GM19438 (cell line): Measurements from ENCODE around the gene MYEOV.

Experiments used
- ATAC-seq: cut with Tn5 transposase; IDR thresholded peaks from one replicate; pipeline ENCODE4 v1.9.1; 2021; ENCODE audit warnings: low read depth; ENCODE audit not compliant: unreplicated experiment

MYEOV gene

DNA sequence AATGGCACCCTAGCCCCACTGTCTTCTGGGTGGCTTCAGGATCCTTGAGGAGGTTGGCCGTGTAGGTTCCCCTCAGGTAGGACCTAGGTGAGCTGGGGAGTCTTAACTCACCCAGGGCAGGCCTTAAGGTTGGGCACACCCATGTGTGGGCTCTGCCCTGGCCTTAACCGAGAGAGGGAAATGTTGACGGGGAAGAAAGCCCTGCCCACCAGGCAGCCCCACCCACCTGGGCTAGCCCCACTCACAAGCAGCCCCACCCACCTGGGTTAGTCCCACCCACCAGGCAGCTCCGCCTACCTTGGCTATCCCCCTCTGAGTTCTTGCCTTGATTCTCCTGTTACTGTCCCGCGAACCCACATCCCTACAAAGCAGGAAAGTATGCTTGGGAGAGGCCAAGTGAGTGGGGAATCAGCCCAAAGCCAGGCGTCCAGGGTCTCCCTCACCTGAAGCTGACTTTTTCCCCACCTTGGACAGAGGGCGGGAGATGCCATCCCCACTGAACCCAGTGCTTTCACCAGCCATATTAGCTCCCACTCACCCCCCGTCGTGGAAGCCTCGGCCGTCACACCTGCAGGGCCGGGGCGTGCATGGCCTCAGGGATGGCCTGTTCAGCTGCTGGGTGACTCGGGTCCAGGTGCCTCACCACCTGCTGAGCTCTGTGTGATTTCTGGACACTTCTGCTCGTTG, at the start of gene MYEOV:
Gene MYEOV (plus strand): TSS at position 337 of the 687 bp plus-strand sequence. CDS start 1,200 bp downstream, outside the sequence.
- ATAC-seq: no peak

DNA sequence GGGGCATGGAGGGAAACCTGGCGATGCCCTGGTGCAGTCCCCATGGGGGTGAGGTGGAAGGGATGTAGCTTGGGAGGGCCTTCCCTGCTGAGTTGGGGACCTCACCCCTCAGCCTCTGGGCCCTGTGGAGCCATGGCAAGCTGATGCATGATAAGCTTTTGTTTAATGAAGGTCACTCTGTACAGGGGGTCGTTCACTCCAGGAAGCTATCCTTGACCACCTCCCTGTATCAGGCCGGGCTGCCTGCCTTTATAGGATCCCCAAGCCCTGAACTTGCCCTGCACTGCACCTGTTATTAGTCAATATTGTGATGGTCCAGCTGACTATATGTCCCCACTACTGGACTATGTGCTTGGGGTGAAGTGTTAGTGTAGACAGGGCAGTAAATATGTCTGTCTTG, 49.7 kb upstream of the MYEOV start:
- ATAC-seq: no peak

DNA sequence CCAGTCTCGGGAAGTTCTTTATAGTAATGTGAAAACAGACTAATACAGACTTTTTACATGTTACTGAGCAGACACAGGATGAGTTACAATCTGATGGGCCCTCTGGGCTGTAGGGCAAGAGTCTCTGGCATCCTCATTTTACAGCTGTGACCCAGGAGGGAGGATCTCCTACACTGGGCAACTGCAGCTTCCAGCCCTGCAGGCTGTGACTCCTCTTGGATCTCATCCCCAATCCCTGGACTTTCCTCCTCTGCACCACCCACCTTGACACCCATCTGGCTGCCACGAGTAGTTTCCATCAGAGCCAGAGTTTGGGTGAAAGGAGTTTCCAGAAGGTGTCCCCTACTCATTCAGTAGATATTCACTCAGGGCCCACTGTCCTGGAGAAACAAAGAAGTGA, 48.9 kb upstream of the MYEOV start:
- no peak for ATAC-seq

DNA sequence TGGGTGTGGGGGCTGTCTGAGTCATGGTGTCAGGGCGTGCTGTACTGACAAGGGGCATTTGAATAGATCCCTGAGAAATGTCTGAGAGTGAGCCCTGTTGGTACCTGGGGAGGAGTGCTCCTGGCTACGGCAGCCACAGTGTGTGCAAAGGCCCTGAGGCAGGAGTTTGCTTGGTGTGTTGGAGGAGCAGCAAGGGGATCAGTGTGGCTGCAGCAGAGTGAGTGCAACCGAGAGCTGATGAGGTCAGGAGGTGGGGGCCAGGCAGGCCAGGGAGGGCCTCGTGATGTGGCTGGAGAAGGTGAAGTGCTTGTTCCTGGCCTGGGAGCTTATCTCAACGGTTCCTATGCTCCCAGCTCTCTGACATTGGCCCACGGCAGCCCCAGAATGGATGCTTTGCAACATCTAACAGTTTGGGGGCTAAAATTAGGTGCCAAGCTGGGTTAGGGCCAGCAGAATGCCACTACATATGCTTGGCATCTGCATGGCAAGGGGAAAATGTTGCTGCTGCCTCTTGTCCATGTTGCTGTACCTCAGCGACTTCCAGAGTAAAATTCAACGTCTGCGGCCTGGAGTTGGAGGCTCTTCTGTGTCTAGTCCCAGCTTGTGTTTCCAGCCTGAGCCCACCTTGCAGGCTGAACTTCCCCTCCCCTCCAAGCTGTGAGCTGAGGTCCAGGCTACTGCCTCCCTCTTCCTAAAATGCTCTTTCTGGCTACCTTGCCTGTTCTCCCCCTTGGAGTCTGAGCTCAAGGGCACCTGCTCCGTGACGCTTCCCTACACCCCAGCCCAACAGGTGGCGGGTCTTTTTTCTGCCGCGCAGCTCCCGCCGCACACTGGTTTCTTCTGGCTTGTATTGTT, 48.2 kb upstream of the MYEOV start:
- no peak for ATAC-seq

DNA sequence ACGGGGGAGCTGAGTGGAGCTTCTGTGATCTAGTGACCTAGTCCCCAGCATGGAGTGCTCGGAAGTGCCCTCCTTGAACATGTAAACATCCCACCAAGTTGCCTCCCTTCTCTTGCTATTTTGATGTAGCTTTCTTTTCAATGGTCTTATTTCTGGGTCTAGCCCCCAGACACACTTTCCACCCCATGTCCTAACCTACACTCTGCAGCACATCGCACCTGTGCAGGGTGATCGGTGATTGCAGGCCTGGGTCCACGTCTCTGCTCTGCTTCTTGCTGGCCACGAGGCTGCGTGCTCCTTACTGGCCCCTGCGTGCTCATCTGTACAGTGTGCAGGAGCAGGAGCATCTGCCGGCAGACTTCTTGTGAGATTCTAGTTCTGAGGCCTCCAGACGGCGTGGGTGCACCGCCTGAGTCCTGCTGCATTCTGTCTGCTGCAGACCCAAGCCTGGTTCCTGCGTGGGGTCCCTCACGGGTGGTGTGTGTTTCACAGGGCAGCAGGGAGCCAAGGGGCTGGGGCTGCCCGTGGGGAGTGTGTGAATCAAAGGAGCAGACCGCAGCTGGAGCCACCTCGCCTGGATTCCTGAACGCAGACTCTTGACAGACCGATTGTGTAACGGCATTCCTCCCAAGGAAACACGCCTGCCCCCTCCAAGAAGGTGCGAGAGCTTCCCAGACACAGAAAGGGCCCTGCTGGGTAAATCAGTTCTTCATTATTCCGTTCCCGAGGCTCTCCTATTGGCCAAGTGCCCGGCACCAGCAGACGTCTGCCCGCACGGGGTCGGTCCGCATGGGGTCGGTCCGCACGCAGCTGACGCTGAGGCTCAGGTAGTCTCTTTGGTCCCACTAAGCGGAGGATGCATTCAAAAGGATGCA, 44.4 kb upstream of the MYEOV start:
- ATAC-seq: no peak

DNA sequence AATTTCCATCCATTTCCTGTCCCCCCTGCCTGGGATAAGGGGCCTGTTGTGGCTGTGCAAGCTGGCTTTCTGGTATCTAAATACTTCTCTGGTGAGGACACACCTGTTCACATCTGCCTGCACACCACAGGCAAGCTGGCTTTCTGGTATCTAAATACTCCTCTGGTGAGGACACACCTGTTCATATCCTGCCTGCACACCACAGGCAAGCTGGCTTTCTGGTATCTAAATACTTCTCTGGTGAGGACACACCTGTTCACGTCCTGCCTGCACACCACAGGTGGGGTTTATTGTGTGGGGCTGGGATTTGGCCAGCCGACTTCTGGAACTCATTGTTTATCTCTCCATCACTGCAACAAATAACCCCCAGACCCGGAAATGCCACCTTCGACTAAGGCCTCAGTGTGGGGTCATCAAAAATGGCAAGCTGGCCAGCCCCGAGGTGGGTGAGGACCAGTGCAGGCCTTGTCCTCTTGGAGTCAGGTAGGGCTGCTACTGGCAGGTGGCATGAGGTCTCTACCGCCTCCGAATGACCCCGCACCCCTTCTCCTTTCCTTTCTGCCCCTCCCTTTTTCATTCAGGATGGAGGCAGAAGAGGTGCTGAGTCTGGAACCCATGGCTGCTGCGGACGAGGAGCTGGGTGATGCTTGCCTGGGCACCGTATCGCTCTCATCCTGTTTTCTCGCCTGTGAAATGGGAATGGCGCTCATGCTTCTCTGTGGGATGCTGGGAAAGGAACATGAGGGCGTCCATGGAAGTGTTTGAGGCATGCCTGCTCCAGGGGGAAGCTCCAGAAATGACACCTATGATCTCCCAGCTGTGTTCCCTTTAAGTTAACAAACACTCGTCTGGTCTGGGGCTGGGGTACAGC, 43.5 kb upstream of the MYEOV start:
- no peak for ATAC-seq

DNA sequence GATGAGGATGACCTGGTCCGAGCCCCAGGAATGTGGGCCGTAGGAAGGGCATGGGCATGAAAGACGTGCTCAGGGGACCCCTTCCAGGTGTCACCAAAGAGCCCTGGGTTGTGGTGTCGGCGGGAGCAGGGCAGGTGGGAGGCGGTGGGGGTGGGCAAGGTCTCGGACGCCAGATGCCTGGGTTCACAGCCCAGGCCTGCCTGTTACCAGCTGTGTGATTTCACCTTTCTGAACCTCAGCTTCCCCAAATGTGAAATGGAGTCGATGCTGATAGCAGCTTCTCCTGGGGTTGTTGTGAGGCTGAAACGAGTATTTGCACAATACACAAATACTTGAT, 42.9 kb upstream of the MYEOV start:
- no peak for ATAC-seq

DNA sequence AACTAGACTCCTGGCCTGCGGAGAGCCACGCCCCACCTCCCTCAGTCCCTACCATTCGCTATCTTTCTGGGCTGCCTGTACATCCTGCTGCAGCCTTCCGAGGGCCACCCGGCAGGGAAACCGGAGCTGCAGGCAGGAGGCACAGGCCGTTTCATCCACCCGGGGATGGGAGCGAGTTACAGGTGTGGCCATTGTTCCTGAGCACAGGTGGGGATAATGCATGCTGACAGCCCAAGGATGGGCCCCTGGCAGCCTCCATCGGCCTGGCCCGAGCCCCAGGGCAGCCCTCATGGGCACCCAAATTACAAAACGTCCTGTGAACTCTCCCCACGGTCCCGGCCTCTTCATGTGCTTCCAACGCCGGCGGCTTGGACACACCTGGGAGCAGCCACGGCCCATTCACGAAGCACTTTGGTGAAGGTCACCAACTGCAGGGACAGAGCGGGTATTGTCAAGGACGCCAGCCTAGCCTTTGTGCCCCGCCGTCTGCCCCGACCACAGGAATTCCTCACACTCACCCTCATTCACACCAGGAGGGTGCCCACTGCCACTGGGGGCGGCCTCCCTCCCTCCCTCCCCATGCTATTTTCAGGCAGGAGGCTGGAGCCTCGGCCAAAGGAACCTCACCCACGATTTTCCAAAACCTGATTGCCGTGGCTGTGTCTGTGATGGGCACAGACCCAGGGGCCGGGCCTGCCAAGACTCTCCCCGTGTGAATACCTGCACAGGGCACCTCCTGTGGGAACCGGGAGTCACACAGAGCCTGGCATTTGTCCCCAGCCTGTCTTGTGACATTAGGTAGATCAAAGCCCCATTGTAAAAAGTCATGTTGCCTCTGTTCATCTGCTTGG, 42.1 kb upstream of the MYEOV start:
- no peak for ATAC-seq

DNA sequence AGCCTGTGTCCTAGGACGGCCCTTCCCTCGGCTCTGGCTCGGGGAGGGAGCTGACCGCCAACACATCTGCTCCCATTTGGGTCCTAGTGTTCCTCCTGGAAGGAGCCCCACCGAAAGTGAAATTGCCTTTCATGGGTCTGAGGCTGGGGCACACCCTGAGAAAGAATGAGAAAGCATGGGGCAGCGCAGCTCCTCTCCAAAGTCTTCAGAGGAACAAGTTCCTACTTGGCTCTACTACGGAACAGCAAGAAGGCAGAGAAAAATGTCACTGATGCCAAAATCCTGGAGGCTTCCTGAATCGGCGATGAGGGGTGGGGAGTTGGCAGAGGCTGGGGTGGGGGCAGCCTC, 41.5 kb upstream of the MYEOV start:
- no peak for ATAC-seq

- no peak for ATAC-seq
Measured at GRCh38 chr11:69253028-69253427, 40.9 kb upstream of the MYEOV start.

DNA sequence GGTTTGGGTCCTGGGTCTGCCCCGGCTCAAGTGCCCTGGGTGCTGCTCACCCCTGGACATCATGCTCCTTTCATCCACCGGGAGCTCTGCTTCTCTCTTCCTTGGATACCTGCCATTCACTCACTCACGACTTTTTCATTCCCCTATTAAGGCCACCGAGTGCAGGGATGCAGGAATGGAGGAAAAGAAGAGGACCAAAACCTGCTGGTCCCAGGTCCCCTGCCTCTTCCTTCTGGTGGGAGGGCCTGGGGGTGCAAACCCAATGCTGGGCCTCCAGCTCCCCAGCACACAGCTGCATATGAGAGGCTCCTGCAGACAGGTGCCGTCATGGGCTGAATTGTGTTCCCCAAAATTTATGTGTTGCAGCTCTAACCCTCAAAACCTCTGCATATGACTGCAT, 36.8 kb upstream of the MYEOV start:
- ATAC-seq: no peak

GRCh38 chr11:69257838-69258658, 35.9 kb upstream of the MYEOV start:
- no peak for ATAC-seq

DNA sequence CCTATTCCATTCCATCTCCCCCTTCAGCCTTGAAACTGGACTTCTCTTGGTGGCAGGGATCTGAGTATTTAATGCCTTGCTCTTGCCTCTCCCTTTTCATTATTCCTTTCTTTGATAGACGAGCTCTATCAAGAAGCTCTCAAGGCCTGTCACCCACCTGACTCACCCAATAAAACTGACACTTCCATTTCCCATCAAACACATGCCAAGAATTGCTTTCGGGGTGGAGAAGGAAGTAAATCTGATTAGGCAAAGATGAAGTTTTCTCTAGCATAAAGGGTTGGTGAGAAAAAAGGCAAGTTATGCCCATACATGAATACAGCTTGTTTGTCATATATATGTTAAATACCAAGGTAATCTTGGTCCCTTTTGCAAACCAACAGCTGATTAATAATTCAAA, 34.9 kb upstream of the MYEOV start:
- no peak for ATAC-seq

- ATAC-seq: no peak
Measured at GRCh38 chr11:69260622-69261021, 33.3 kb upstream of the MYEOV start.

GRCh38 chr11:69261116-69261515, 32.8 kb upstream of the MYEOV start:
- no peak for ATAC-seq

GRCh38 chr11:69262918-69263735, 30.8 kb upstream of the MYEOV start:
- no peak for ATAC-seq

GRCh38 chr11:69263736-69264052, 30.3 kb upstream of the MYEOV start:
- ATAC-seq: no peak

GRCh38 chr11:69264486-69264885, 29.5 kb upstream of the MYEOV start:
- no peak for ATAC-seq
